Chondrocyte (in vitro differentiated cells): Measurements from ENCODE around the gene LSM14A. TPM values are rescaled to one million over a fixed set of nuclear protein-coding genes. Genes with fewer than 3 reads are reported as not detected.
"Not testable (repeated sequence)": the region's sequence is repeated elsewhere in the genome, so short reads cannot be mapped to it uniquely, and the experiment has no call there.

Experiments
- DNase-seq: peaks from one replicate; pipeline ENCODE4 v3.0.0; 2021; ENCODE audit warnings: mixed read lengths, low spot score
- H3K27ac Mint-ChIP-seq: one replicate; pipeline ENCODE4 v1.8.0; 2021; ENCODE audit warnings: mild to moderate bottlenecking, moderate library complexity, mixed read lengths; ENCODE audit not compliant: unreplicated experiment
- H3K27me3 Mint-ChIP-seq: 2 replicates; pipeline ENCODE4 v1.8.0; 2021; ENCODE audit warnings: low read depth, mixed read lengths
- H3K36me3 Mint-ChIP-seq: 2 replicates; pipeline ENCODE4 v1.8.0; 2021; ENCODE audit warnings: low read depth, mixed read lengths
- H3K4me1 Mint-ChIP-seq: 2 replicates; pipeline ENCODE4 v1.8.0; 2021; ENCODE audit warnings: low read depth, mild to moderate bottlenecking, mixed read lengths
- H3K4me3 Mint-ChIP-seq: one replicate; pipeline ENCODE4 v1.8.0; 2021; ENCODE audit warnings: mild to moderate bottlenecking, moderate library complexity, mixed read lengths; ENCODE audit not compliant: unreplicated experiment
- H3K9me3 Mint-ChIP-seq: 2 replicates; pipeline ENCODE4 v1.8.0; 2021; ENCODE audit warnings: low read depth, mixed read lengths
- CTCF ChIP-seq: fragments of 200-600 bp; sonication (generic); IDR thresholded peaks from 2 replicates; pipeline ENCODE4 v1.5.0; 2021; ENCODE audit warnings: antibody characterized with exemption, mild to moderate bottlenecking, moderate library complexity
- total RNA-seq: library from RNA; stranded (reverse); gene quantifications from 3 replicates; pipeline ENCODE4 v1.2.1, GENCODE V29; 2021

The LSM14A gene
- total RNA-seq, 1 donor from 2014 or later = 89.4 TPM

- H3K4me3 Mint-ChIP-seq = no peak overlapping the region
- no peaks in the 10 kb centered on the region for H3K27me3 Mint-ChIP-seq
- peaks cover 15% of the 10 kb centered on the region for H3K4me1 Mint-ChIP-seq
- no peak overlapping the region for H3K27ac Mint-ChIP-seq
- TF ChIP-seq CTCF = no peak
- no peak for DNase-seq
- H3K36me3 Mint-ChIP-seq = peaks cover 12% of the 10 kb centered on the region
- H3K9me3 Mint-ChIP-seq = no peaks in the 10 kb centered on the region
Measured at GRCh38 chr19:34213283-34213682, 41.0 kb downstream of the LSM14A start.

- peaks cover 10% of the 10 kb centered on the region for H3K36me3 Mint-ChIP-seq
Measured at GRCh38 chr19:34214040-34214439, 41.7 kb downstream of the LSM14A start.

GRCh38 chr19:34215006-34215665, 42.8 kb downstream of the LSM14A start:
- H3K36me3 Mint-ChIP-seq = peaks cover 14% of the 10 kb centered on the region
- TF ChIP-seq CTCF = no peak
- no peak overlapping the region for H3K4me3 Mint-ChIP-seq
- peaks cover 24% of the 10 kb centered on the region for H3K4me1 Mint-ChIP-seq
- no peak for DNase-seq
- peak overlapping the region; percentile 32 for H3K27ac Mint-ChIP-seq
- H3K9me3 Mint-ChIP-seq = no peaks in the 10 kb centered on the region
- no peaks in the 10 kb centered on the region for H3K27me3 Mint-ChIP-seq

More at GRCh38 chr19:34214040-34214439, 41.7 kb downstream of the LSM14A start:
- TF ChIP-seq CTCF = no peak
- Mint-ChIP-seq H3K9me3 (no peaks in the 10 kb centered on the region), H3K4me1 (peaks cover 21% of the 10 kb centered on the region), H3K27ac (peak overlapping the region; percentile 32), H3K27me3 (no peaks in the 10 kb centered on the region), H3K4me3 (no peak overlapping the region)
- DNase-seq = no peak

- H3K27ac Mint-ChIP-seq = no peak overlapping the region
- no peaks in the 10 kb centered on the region for H3K27me3 Mint-ChIP-seq
- no peak for TF ChIP-seq CTCF
- DNase-seq = no peak
- H3K4me3 Mint-ChIP-seq = no peak overlapping the region
- H3K36me3 Mint-ChIP-seq = peaks cover 17% of the 10 kb centered on the region
- H3K4me1 Mint-ChIP-seq = peaks cover 28% of the 10 kb centered on the region
- H3K9me3 Mint-ChIP-seq = no peaks in the 10 kb centered on the region
Measured at GRCh38 chr19:34215666-34216038, 43.3 kb downstream of the LSM14A start.

GRCh38 chr19:34216745-34217219, 44.5 kb downstream of the LSM14A start:
- not testable (repeated sequence) for H3K4me3 Mint-ChIP-seq, DNase-seq, H3K27me3 Mint-ChIP-seq, H3K9me3 Mint-ChIP-seq
- Mint-ChIP-seq H3K27ac (peak overlapping the region; percentile 77), H3K36me3 (peaks cover 23% of the 10 kb centered on the region), H3K4me1 (peaks cover 29% of the 10 kb centered on the region)
